DND-41 (cell line): ENCODE results near the gene SLC13A2.

Experiments used
- ATAC-seq: fragments of 200-7000 bp; cut with Tn5 transposase; 3 replicates; pipeline ENCODE4 v1.9.1; 2021; ENCODE audit warnings: low read depth; ENCODE audit not compliant: insufficient read depth
- DNase-seq: peaks from one replicate; pipeline ENCODE4 v3.0.0-alpha.2; 2020
- H2AFZ ChIP-seq: 2 replicates; pipeline ENCODE4 v1.6.0; 2012; ENCODE audit warnings: low read depth, low read length
- H3K27ac ChIP-seq: 2 replicates; pipeline ENCODE4 v1.5.1; 2012; ENCODE audit warnings: low read length, inconsistent platforms
- H3K27me3 ChIP-seq: fragments of 200-600 bp; sonication (generic); 2 replicates; pipeline ENCODE4 v1.6.0; 2012; ENCODE audit warnings: low read length, mild to moderate bottlenecking, inconsistent platforms; ENCODE audit not compliant: insufficient read depth, poor library complexity
- H3K36me3 ChIP-seq: 2 replicates; pipeline ENCODE4 v1.5.1; 2012; ENCODE audit warnings: low read length, inconsistent platforms; ENCODE audit not compliant: insufficient read depth
- H3K4me1 ChIP-seq: 2 replicates; pipeline ENCODE4 v1.5.1; 2012; ENCODE audit warnings: mild to moderate bottlenecking, low read length; ENCODE audit not compliant: insufficient read depth
- H3K4me2 ChIP-seq: 2 replicates; pipeline ENCODE4 v1.6.0; 2012; ENCODE audit warnings: mild to moderate bottlenecking, moderate library complexity, low read length, inconsistent platforms; ENCODE audit not compliant: insufficient read depth
- H3K4me3 ChIP-seq, 2 experiments: fragments of 200-600 bp in 1 of 2; shearing (Covaris generic) in 1 of 2; 2 replicates each; pipeline ENCODE4 v1.5.1; 2012 to 2016; ENCODE audit warnings: inconsistent platforms in 2 of 2, low read length in 2 of 2, mild to moderate bottlenecking in 2 of 2, low read depth in 1 of 2, moderate library complexity in 1 of 2
- H3K79me2 ChIP-seq: 2 replicates; pipeline ENCODE4 v1.6.0; 2012; ENCODE audit warnings: low read length, inconsistent platforms; ENCODE audit not compliant: insufficient read depth
- H3K9ac ChIP-seq: 2 replicates; pipeline ENCODE4 v1.6.0; 2012; ENCODE audit warnings: low read depth, mild to moderate bottlenecking, inconsistent platforms, low read length, moderate library complexity
- H3K9me3 ChIP-seq: 2 replicates; pipeline ENCODE4 v1.5.1; 2012; ENCODE audit warnings: low read length, moderate library complexity, mild to moderate bottlenecking, inconsistent platforms; ENCODE audit not compliant: insufficient read depth, severe bottlenecking
- H4K20me1 ChIP-seq: 2 replicates; pipeline ENCODE4 v1.6.0; 2012; ENCODE audit warnings: low read length; ENCODE audit not compliant: insufficient read depth
- EZH2 ChIP-seq: IDR thresholded peaks from 3 replicates; pipeline ENCODE4 v1.6.1; 2012; ENCODE audit warnings: borderline replicate concordance, low read depth, mild to moderate bottlenecking, moderate library complexity, low read length, inconsistent platforms; ENCODE audit not compliant: severe bottlenecking
- TF ChIP-seq, protein P1 (sequence below): IDR thresholded peaks from 2 replicates; pipeline ENCODE4 v1.5.1; 2012; ENCODE audit warnings: borderline replicate concordance, low read length, moderate library complexity, mild to moderate bottlenecking; ENCODE audit not compliant: poor library complexity, severe bottlenecking; ENCODE audit errors: extremely low read depth

The SLC13A2 gene

DNA sequence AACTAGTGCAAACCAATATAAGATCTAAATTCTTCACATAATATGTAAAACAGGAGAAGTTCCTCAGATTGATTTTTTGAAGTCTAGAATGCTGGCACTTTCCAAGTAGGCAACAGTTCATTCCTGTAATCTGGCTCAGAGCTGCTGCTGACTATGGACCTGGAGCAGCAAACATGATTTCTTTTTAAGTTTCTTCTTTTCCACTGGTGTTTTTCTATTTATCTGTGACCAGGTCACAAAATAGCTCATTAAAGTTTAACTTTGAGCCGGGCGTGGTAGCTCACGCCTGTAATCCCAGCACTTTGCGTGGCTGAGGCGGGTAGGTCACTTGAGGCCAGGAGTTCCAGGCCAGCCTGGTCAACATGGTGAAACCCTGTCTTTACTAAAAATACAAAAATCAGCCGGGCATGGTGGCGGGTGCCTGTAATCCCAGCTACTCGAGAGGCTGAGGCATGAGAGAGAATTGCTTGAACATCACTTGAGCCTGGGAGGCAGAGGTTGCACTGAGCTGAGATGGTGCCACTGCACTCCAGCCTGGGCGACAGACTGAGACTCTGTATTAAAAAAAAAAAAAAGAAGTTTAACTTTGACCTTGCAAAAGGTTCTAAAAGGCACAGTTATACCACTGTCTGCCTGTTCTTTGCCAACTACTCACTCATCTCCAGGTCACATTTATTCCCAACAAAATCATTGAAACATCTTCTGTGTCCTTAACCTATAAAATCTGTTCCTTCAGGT lies 29.4 kb upstream of the SLC13A2 start:
- TF ChIP-seq EZH2, result no peak
- TF ChIP-seq, protein P1, sequence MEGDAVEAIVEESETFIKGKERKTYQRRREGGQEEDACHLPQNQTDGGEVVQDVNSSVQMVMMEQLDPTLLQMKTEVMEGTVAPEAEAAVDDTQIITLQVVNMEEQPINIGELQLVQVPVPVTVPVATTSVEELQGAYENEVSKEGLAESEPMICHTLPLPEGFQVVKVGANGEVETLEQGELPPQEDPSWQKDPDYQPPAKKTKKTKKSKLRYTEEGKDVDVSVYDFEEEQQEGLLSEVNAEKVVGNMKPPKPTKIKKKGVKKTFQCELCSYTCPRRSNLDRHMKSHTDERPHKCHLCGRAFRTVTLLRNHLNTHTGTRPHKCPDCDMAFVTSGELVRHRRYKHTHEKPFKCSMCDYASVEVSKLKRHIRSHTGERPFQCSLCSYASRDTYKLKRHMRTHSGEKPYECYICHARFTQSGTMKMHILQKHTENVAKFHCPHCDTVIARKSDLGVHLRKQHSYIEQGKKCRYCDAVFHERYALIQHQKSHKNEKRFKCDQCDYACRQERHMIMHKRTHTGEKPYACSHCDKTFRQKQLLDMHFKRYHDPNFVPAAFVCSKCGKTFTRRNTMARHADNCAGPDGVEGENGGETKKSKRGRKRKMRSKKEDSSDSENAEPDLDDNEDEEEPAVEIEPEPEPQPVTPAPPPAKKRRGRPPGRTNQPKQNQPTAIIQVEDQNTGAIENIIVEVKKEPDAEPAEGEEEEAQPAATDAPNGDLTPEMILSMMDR, result no peak
- no peak for ATAC-seq

DNA sequence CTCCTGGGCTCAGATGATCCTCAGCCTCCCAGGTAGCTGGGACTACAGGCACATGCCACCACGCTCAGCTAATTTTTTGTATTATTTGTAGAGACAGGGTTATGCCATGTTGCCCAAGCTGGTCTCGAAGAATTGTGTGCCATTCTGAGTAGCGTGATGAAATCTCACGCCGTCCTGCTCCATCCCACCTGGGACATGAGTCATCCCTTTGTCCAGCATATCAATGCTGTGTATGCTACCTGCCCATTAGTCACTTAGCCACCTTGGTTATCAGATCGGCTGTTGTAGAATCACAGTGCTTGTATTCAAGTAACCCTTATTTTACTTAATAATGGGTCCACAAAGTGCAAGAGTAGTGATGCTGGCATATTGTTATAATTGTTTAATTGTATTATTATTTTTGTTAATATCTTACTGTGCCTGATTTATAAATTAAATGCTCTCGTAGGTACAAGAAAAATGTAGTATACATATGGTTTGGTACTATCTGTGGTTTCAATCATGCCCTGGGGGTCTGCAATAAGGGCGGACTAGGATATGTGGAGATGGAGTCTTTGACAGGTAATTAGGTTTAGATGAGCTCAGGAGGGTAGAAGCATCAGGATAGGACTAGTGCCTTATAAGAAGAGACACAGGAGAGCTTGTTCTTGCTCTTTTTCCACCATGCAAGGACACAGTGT lies 26.6 kb upstream of the SLC13A2 start:
- Histone ChIP-seq H3K4me3 (no peak overlapping the region), H3K27ac (no peak overlapping the region), H3K27me3 (no peaks in the 10 kb centered on the region), H3K4me1 (no peaks in the 10 kb centered on the region), H3K36me3 (no peaks in the 10 kb centered on the region), H2AFZ (no peak overlapping the region), H4K20me1 (no peaks in the 10 kb centered on the region), H3K9me3 (no peaks in the 10 kb centered on the region), H3K9ac (no peak overlapping the region), H3K79me2 (no peaks in the 10 kb centered on the region), H3K4me2 (no peak overlapping the region)
- TF ChIP-seq EZH2, result no peak
- TF ChIP-seq, protein P1, result no peak
- ATAC-seq, result no peak
- DNase-seq, result no peak

More for the DNA sequence above, 29.4 kb upstream of the SLC13A2 start:
- Histone ChIP-seq H3K4me2 (no peak overlapping the region), H3K4me3 (no peak overlapping the region), H3K79me2 (no peaks in the 10 kb centered on the region), H2AFZ (no peak overlapping the region), H3K4me1 (no peaks in the 10 kb centered on the region), H3K27ac (no peak overlapping the region), H3K36me3 (no peaks in the 10 kb centered on the region), H4K20me1 (no peaks in the 10 kb centered on the region), H3K27me3 (no peaks in the 10 kb centered on the region), H3K9ac (no peak overlapping the region), H3K9me3 (no peaks in the 10 kb centered on the region)
- no peak for DNase-seq

DNA sequence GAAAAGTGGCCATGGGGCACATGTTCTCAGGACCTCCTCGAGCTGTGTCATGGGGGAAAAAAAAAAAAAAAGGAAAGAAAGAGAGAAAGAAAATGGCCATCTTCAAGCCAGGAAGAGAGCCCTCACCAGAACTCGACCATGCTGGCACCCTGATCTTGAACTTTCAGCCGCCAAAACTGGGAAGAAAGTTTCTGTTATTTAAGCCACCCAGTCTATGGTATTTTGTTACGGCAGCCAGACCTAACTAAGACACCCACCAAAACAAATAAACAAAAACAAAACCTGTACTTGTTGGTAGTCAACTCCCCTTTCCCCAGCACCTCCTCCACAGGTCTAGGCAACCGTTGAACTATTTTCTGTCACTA lies 26.1 kb upstream of the SLC13A2 start:
- Histone ChIP-seq H3K4me1 (no peaks in the 10 kb centered on the region), H3K9me3 (no peaks in the 10 kb centered on the region), H3K9ac (no peak overlapping the region), H3K36me3 (no peaks in the 10 kb centered on the region), H3K79me2 (no peaks in the 10 kb centered on the region), H3K27ac (no peak overlapping the region), H3K4me2 (no peak overlapping the region), H3K27me3 (no peaks in the 10 kb centered on the region), H4K20me1 (no peaks in the 10 kb centered on the region), H2AFZ (no peak overlapping the region), H3K4me3 (no peak overlapping the region)
- TF ChIP-seq EZH2, result no peak
- TF ChIP-seq, protein P1, result no peak
- ATAC-seq (no peak), DNase-seq (no peak)
